Measurements from ENCODE around the gene RBM41.
"Not testable (repeated sequence)": the region's sequence is repeated elsewhere in the genome, so short reads cannot be mapped to it uniquely, and the experiment has no call there.

DNA sequence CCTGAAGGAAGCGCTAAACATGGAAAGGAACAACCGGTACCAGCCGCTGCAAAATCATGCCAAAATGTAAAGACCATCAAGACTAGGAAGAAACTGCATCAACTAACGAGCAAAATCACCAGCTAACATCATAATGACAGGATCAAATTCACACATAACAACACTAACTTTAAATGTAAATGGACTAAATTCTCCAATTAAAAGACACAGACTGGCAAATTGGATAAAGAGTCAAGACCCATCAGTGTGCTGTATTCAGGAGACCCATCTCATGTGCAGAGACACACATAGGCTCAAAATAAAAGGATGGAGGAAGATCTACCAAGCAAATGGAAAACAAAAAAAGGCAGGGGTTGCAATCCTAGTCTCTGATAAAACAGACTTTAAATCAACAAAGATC is 39.0 kb upstream of the RBM41 start:
- TF ChIP-seq, protein P1, sequence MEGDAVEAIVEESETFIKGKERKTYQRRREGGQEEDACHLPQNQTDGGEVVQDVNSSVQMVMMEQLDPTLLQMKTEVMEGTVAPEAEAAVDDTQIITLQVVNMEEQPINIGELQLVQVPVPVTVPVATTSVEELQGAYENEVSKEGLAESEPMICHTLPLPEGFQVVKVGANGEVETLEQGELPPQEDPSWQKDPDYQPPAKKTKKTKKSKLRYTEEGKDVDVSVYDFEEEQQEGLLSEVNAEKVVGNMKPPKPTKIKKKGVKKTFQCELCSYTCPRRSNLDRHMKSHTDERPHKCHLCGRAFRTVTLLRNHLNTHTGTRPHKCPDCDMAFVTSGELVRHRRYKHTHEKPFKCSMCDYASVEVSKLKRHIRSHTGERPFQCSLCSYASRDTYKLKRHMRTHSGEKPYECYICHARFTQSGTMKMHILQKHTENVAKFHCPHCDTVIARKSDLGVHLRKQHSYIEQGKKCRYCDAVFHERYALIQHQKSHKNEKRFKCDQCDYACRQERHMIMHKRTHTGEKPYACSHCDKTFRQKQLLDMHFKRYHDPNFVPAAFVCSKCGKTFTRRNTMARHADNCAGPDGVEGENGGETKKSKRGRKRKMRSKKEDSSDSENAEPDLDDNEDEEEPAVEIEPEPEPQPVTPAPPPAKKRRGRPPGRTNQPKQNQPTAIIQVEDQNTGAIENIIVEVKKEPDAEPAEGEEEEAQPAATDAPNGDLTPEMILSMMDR (IDR thresholded peaks at IDR 0.05; ENCODE audit: insufficient read depth, low read depth, low read length), result not testable (repeated sequence)
- TF ChIP-seq EZH2 (IDR thresholded peaks at IDR 0.05; ENCODE audit: insufficient read depth, low read length), result not testable (repeated sequence)

Data from astrocyte (in vitro differentiated cells and primary cell).